Parathyroid adenoma (tissue), 2 donors: Measurements from ENCODE around the gene AKR7A3.

ENCODE experiments used
- H2AFZ ChIP-seq: fragments of 300-600 bp; sonication (generic); one replicate; pipeline ENCODE4 v1.7.0; 2017; ENCODE audit warnings: antibody characterized with exemption, mild to moderate bottlenecking
- H3K27ac ChIP-seq: fragments of 300-600 bp; sonication (generic); one replicate; pipeline ENCODE4 v1.7.0; 2017
- H3K27me3 ChIP-seq: fragments of 300-600 bp; sonication (generic); one replicate; pipeline ENCODE4 v1.7.0; 2017; ENCODE audit warnings: low read length; ENCODE audit not compliant: control insufficient read depth, insufficient read depth
- H3K36me3 ChIP-seq: fragments of 300-600 bp; sonication (generic); one replicate; pipeline ENCODE4 v1.7.0; 2017; ENCODE audit warnings: low read length; ENCODE audit not compliant: control insufficient read depth, insufficient read depth
- H3K4me1 ChIP-seq: fragments of 300-600 bp; sonication (generic); one replicate; pipeline ENCODE4 v1.7.0; 2017; ENCODE audit warnings: control low read depth
- H3K4me2 ChIP-seq: fragments of 300-600 bp; sonication (generic); one replicate; pipeline ENCODE4 v1.7.0; 2017; ENCODE audit warnings: low read length
- H3K4me3 ChIP-seq: fragments of 300-600 bp; sonication (generic); one replicate; pipeline ENCODE4 v1.7.0; 2017; ENCODE audit warnings: low read depth, low read length
- H3K79me2 ChIP-seq: fragments of 300-600 bp; sonication (generic); one replicate; pipeline ENCODE4 v1.7.0; 2017; ENCODE audit warnings: control low read depth
- H3K9ac ChIP-seq: fragments of 300-600 bp; sonication (generic); one replicate; pipeline ENCODE4 v1.7.0; 2017; ENCODE audit warnings: mild to moderate bottlenecking
- H3K9me3 ChIP-seq: fragments of 300-600 bp; sonication (generic); one replicate; pipeline ENCODE4 v1.7.0; 2017; ENCODE audit warnings: low read length; ENCODE audit not compliant: control insufficient read depth
- TF ChIP-seq, protein P1 (sequence below): fragments of 300-600 bp; sonication (generic); IDR thresholded peaks from one replicate; pipeline ENCODE4 v1.7.0; 2017; ENCODE audit warnings: antibody characterized with exemption, mild to moderate bottlenecking
- donor health status: primary hyperparathyroidism.

Gene AKR7A3

DNA sequence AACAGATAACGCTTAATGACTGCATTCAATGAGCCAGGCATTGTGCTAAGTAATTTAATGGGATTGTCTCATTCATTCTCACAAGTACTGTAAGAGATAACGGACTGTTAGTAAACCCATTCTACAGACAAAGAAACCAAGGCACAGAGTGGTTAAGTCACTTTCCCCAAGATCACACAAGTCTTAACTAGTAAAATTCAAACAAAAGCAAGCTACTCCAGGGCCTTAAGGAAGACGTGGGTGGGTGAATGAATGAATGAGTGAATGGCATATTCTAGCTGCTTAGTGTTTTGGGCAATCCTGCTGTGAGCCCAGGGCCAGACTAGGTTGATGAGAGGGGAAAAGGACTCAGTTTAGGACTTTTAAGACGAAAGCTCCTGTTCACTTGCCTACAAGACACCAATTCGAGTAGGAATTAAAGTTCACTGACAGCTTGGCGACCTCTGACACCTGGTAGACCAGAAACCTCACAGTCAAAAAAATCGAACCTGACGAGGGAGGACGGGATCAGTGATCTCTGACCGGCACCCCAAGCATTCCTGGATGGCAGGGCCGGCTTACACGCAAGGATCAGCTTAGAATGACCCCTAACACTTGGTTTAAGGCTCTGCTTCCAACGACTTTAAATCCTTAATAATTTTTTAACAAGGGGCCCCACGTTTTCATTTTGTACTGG lies 37.8 kb downstream of the AKR7A3 start:
- Histone ChIP-seq H3K36me3 (no peaks in the 10 kb centered on the region), H3K9ac (peak overlapping the region; percentile 12), H3K27me3 (no peaks in the 10 kb centered on the region), H3K4me1 (peaks cover 9% of the 10 kb centered on the region), H3K9me3 (no peaks in the 10 kb centered on the region), H3K27ac (peak overlapping the region; percentile 88), H2AFZ (peak overlapping the region; percentile 94), H3K4me3 (peak overlapping the region; percentile 76), H3K79me2 (peaks cover 15% of the 10 kb centered on the region), H3K4me2 (peak overlapping the region; percentile 59)
- TF ChIP-seq, protein P1, sequence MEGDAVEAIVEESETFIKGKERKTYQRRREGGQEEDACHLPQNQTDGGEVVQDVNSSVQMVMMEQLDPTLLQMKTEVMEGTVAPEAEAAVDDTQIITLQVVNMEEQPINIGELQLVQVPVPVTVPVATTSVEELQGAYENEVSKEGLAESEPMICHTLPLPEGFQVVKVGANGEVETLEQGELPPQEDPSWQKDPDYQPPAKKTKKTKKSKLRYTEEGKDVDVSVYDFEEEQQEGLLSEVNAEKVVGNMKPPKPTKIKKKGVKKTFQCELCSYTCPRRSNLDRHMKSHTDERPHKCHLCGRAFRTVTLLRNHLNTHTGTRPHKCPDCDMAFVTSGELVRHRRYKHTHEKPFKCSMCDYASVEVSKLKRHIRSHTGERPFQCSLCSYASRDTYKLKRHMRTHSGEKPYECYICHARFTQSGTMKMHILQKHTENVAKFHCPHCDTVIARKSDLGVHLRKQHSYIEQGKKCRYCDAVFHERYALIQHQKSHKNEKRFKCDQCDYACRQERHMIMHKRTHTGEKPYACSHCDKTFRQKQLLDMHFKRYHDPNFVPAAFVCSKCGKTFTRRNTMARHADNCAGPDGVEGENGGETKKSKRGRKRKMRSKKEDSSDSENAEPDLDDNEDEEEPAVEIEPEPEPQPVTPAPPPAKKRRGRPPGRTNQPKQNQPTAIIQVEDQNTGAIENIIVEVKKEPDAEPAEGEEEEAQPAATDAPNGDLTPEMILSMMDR: no peak

DNA sequence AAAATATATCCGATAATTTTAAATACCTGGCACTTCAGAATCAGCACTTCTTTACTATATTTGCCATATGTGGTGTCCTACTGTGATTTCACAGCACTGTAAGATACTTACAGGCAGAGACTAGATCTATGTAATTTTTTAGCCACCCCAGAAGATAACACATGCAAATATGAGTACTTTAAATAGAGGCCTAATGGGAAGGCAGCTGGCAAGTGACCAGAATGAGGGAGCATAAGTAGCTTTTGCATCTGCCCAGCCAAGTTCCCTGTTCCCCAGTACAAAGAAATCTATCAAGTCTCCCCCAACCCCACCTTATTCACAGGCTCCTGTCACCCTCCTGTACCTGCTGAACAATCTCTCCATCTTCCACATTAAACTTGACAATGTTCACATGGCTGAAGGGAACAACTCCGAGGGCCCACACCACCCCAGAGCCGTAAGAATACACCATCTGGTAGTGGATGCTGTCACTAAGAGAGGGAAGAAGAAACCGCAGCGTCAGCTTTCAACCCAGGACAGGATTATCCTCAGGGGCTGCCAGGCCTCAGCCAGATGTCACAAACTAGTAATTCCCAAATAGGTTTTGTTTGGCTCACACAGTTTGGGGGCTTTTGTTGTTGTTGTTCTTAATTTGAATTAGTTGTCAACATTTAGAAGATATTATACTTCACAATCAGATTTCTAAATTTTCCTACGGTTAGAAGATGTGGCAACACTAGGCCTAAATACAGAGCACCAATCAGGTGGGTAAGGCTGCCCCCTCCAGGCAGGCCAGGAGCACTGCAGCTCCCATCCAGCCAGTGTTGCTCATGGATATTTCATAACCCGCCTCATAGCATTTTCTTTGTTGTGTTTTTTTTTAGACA lies 47.7 kb downstream of the AKR7A3 start:
- Histone ChIP-seq H3K4me1 (no peaks in the 10 kb centered on the region), H2AFZ (no peak overlapping the region), H3K27ac (no peak overlapping the region), H3K9me3 (no peaks in the 10 kb centered on the region), H3K9ac (no peak overlapping the region), H3K36me3 (no peaks in the 10 kb centered on the region), H3K4me3 (no peak overlapping the region), H3K79me2 (no peaks in the 10 kb centered on the region), H3K27me3 (no peaks in the 10 kb centered on the region), H3K4me2 (no peak overlapping the region)
- TF ChIP-seq, protein P1: peak; percentile 82

DNA sequence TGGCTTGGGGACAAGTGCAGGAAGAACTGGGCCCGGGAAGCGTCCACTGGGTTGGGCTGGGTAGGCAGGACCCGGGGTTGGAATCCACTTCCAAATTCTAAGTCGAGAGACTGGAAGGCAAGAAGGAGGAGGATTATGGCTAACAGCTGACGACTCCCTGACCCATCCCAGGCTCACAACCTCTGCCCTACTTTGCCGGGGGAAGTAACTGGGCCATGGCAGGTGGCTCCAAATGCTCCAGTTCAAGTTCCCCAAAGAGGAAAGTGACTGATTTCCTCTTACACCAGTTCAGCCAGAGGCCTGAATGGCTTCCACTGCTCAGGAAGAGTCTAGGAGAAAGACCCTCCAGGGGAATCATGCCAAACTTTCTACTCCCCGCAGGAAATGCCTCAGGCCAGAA lies 48.7 kb downstream of the AKR7A3 start:
- no peak overlapping the region for H3K27ac ChIP-seq
- no peak overlapping the region for H2AFZ ChIP-seq
- no peaks in the 10 kb centered on the region for H3K36me3 ChIP-seq
- no peaks in the 10 kb centered on the region for H3K9me3 ChIP-seq
- TF ChIP-seq, protein P1: no peak
- no peaks in the 10 kb centered on the region for H3K27me3 ChIP-seq
- no peaks in the 10 kb centered on the region for H3K4me1 ChIP-seq
- no peak overlapping the region for H3K4me2 ChIP-seq
- no peaks in the 10 kb centered on the region for H3K79me2 ChIP-seq
- H3K4me3 ChIP-seq: no peak overlapping the region
- no peak overlapping the region for H3K9ac ChIP-seq

DNA sequence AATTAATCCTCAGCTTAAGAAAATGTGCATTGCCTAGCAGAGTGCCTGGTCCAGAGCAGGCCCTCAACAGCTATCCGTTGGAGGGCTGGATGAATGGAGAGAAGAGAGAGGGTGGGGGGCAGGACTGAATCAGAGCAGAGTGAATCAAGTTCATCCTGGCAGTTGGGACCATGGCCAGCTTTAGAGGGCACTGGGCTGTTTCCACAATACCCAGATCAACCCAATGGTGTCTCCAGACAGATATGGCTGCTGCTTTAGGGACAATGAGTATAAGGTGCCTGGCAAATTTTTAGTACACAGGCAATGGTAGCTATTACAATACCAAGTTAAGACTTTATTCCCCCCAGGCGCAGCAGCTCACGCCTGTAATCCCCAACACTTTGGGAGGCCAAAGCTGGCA lies 54.3 kb downstream of the AKR7A3 start:
- Histone ChIP-seq H2AFZ (no peak overlapping the region), H3K9ac (no peak overlapping the region), H3K79me2 (no peaks in the 10 kb centered on the region), H3K4me3 (no peak overlapping the region), H3K27me3 (no peaks in the 10 kb centered on the region), H3K27ac (no peak overlapping the region), H3K9me3 (no peaks in the 10 kb centered on the region), H3K4me2 (no peak overlapping the region), H3K36me3 (no peaks in the 10 kb centered on the region), H3K4me1 (no peaks in the 10 kb centered on the region)
- TF ChIP-seq, protein P1: no peak
